ENCODE measurements around the gene RBMS3. TPM values are rescaled to one million over a fixed set of nuclear protein-coding genes. Genes with fewer than 3 reads are reported as not detected.

The RBMS3 gene
- total RNA-seq, 1 experiment from 2014 or later = 1.3 TPM

DNA sequence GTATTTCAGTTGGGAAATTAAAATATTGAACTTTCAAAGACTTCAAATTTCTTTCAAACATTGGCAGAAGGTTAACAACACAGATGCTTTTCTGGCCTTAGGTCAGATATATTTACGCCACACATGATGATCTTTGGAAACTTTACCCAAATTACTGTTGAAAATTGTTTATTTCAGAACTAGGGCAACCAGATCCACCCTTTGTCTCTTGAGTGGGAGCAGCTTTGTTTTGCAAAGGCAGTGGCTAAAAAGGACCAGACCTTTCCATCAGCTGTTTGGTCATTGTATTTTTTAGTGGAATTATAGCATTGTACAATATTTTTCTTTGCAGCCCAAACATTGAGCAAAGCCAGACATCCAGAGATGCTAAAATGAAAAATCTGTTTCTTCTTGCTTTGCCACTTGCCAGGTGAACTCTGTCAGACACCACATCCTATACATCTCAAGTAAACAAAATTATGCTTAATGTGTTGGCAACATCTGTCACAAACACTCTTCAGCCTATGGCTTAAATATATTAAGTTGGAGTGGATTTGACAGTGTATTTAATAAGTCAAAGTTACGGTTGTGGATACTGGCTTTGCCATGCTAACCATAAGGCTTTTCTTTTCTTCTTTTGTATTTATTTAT is 651.9 kb downstream of the RBMS3 start:
- no peaks in the 10 kb centered on the region for H3K27me3 Mint-ChIP-seq (ENCODE audit: unreplicated experiment)
- H3K4me1 Mint-ChIP-seq (ENCODE audit: low read depth, unreplicated experiment) = no peaks in the 10 kb centered on the region
- H3K36me3 Mint-ChIP-seq (ENCODE audit: insufficient read depth, unreplicated experiment) = no peaks in the 10 kb centered on the region
- H3K27ac Mint-ChIP-seq (ENCODE audit: unreplicated experiment) = no peak overlapping the region
- intact Hi-C loops (cut with micrococcal nuclease; ENCODE audit: unreplicated experiment) = no loop called here
- no peak overlapping the region for H3K4me3 Mint-ChIP-seq (ENCODE audit: low read depth, unreplicated experiment)
- CTCF ChIA-PET = no interaction called here
- H3K9me3 Mint-ChIP-seq (ENCODE audit: low read depth, unreplicated experiment) = no peaks in the 10 kb centered on the region
- DNase-seq = no peak
- BruUV-seq (replicated peaks) = no TSS peak
- TF ChIP-seq, protein P1, sequence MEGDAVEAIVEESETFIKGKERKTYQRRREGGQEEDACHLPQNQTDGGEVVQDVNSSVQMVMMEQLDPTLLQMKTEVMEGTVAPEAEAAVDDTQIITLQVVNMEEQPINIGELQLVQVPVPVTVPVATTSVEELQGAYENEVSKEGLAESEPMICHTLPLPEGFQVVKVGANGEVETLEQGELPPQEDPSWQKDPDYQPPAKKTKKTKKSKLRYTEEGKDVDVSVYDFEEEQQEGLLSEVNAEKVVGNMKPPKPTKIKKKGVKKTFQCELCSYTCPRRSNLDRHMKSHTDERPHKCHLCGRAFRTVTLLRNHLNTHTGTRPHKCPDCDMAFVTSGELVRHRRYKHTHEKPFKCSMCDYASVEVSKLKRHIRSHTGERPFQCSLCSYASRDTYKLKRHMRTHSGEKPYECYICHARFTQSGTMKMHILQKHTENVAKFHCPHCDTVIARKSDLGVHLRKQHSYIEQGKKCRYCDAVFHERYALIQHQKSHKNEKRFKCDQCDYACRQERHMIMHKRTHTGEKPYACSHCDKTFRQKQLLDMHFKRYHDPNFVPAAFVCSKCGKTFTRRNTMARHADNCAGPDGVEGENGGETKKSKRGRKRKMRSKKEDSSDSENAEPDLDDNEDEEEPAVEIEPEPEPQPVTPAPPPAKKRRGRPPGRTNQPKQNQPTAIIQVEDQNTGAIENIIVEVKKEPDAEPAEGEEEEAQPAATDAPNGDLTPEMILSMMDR (IDR thresholded peaks at IDR 0.05; ENCODE audit: unreplicated experiment) = no peak

DNA sequence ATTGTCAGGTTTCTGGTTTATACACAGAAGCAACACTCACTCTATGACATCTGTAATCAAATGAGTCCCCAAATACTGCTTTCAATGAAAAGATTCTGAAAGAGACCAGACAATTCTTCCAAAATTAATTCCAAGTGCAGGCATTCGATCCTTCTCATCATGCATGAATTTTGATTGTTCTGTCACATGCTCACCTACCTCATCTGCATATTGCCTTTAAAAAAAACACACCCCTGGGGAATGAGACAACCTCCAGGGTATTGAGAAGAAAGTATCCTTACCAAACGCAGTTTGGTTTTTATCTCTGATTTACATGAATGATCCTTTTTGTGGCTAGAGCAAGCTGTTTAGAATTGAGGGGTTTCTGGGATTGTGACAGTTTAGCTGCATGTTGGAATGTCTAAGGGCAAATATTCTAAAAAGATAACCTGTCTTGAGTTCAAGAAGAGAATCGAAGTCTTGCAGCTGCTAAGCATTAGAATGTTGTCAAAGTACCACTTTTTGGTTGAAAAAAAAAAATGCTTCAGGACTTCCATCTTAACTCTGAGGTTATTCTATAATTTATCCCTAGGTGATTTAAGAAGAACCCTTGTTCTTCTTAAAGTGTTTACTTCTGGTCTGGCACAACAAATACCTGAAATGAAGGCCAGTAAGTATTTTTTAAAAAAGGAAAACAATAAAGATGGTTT is 653.1 kb downstream of the RBMS3 start:
- DNase-seq = no peak
- no TSS peak for BruUV-seq (replicated peaks)
- intact Hi-C loops (cut with micrococcal nuclease; ENCODE audit: unreplicated experiment) = no loop called here
- Mint-ChIP-seq H3K36me3 (ENCODE audit: insufficient read depth, unreplicated experiment) (no peaks in the 10 kb centered on the region), H3K4me3 (ENCODE audit: low read depth, unreplicated experiment) (no peak overlapping the region), H3K27ac (ENCODE audit: unreplicated experiment) (no peak overlapping the region), H3K9me3 (ENCODE audit: low read depth, unreplicated experiment) (no peaks in the 10 kb centered on the region), H3K4me1 (ENCODE audit: low read depth, unreplicated experiment) (no peaks in the 10 kb centered on the region), H3K27me3 (ENCODE audit: unreplicated experiment) (no peaks in the 10 kb centered on the region)
- CTCF ChIA-PET = no interaction called here
- TF ChIP-seq, protein P1 (IDR thresholded peaks at IDR 0.05; ENCODE audit: unreplicated experiment) = no peak

DNA sequence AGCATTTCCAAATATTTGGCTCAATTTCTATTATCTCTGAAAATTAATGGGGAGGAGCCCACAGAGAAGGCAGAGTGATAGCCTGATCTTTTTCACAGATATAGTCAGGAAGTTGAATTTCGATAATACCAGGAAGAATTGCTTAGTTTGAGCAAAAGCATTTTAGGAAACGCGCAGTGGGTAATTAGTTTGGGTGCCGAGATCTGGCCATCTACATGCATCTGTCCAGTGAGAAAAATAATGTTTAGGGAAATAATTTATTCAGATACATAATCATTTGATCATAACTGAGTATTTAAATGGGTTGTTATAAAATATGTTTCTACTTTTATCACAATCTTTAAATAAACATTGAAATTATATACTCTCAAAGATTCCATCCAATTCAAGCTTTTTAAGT is 653.9 kb downstream of the RBMS3 start:
- Mint-ChIP-seq H3K4me3 (ENCODE audit: low read depth, unreplicated experiment) (no peak overlapping the region), H3K27me3 (ENCODE audit: unreplicated experiment) (no peaks in the 10 kb centered on the region), H3K36me3 (ENCODE audit: insufficient read depth, unreplicated experiment) (no peaks in the 10 kb centered on the region), H3K4me1 (ENCODE audit: low read depth, unreplicated experiment) (no peaks in the 10 kb centered on the region), H3K9me3 (ENCODE audit: low read depth, unreplicated experiment) (no peaks in the 10 kb centered on the region), H3K27ac (ENCODE audit: unreplicated experiment) (no peak overlapping the region)
- no peak for DNase-seq
- intact Hi-C loops (cut with micrococcal nuclease; ENCODE audit: unreplicated experiment) = no loop called here
- CTCF ChIA-PET = no interaction called here
- TF ChIP-seq, protein P1 (IDR thresholded peaks at IDR 0.05; ENCODE audit: unreplicated experiment) = no peak
- BruUV-seq (replicated peaks) = no TSS peak

DNA sequence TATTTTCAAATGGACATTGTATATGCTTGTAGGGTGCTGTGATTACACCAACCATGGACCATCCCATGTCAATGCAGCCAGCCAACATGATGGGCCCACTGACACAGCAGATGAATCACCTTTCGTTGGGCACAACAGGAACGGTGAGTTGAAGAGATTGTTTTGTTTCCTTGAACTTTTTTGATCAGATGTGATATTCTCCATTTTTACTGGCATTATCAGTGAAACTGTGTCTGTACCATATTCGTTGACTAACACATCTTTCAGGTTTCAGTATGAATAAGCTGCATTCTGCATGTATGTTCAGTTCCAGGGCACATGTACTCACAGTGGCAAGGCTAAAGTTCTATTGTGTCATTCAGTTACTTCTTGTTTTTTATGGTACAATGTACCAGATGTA is 655.2 kb downstream of the RBMS3 start:
- H3K4me3 Mint-ChIP-seq (ENCODE audit: low read depth, unreplicated experiment) = no peak overlapping the region
- no TSS peak for BruUV-seq (replicated peaks)

More for the DNA sequence above, 655.2 kb downstream of the RBMS3 start:
- CTCF ChIA-PET = no interaction called here
- Mint-ChIP-seq H3K36me3 (ENCODE audit: insufficient read depth, unreplicated experiment) (no peaks in the 10 kb centered on the region), H3K27me3 (ENCODE audit: unreplicated experiment) (no peaks in the 10 kb centered on the region), H3K9me3 (ENCODE audit: low read depth, unreplicated experiment) (peaks cover 3% of the 10 kb centered on the region), H3K4me1 (ENCODE audit: low read depth, unreplicated experiment) (no peaks in the 10 kb centered on the region), H3K27ac (ENCODE audit: unreplicated experiment) (no peak overlapping the region)
- DNase-seq = no peak
- intact Hi-C loops (cut with micrococcal nuclease; ENCODE audit: unreplicated experiment) = no loop called here
- TF ChIP-seq, protein P1 (IDR thresholded peaks at IDR 0.05; ENCODE audit: unreplicated experiment) = no peak
